Fibroblast of lung (primary cell): ENCODE data around the gene SLC30A7.

Experiments used
- EZH2 ChIP-seq: IDR thresholded peaks from 2 replicates; pipeline ENCODE4 v1.5.1; 2012; ENCODE audit warnings: low read length, control low read depth, mild to moderate bottlenecking; ENCODE audit errors: missing control alignments
- TF ChIP-seq, protein P1 (sequence below), 2 donors: IDR thresholded peaks in 1 of 2; conservative IDR thresholded peaks in 1 of 2; 1 replicate in 1 of 2; 2 replicates in 1 of 2; pipeline ENCODE4 v1.5.1; 2011 to 2012; ENCODE audit warnings: low read length in 2 of 2, control low read depth in 1 of 2, inconsistent platforms in 1 of 2, low read depth in 1 of 2, mild to moderate bottlenecking in 1 of 2

- TF ChIP-seq, protein P1, sequence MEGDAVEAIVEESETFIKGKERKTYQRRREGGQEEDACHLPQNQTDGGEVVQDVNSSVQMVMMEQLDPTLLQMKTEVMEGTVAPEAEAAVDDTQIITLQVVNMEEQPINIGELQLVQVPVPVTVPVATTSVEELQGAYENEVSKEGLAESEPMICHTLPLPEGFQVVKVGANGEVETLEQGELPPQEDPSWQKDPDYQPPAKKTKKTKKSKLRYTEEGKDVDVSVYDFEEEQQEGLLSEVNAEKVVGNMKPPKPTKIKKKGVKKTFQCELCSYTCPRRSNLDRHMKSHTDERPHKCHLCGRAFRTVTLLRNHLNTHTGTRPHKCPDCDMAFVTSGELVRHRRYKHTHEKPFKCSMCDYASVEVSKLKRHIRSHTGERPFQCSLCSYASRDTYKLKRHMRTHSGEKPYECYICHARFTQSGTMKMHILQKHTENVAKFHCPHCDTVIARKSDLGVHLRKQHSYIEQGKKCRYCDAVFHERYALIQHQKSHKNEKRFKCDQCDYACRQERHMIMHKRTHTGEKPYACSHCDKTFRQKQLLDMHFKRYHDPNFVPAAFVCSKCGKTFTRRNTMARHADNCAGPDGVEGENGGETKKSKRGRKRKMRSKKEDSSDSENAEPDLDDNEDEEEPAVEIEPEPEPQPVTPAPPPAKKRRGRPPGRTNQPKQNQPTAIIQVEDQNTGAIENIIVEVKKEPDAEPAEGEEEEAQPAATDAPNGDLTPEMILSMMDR (conservative IDR thresholded peaks at IDR 0.05 in 1 of 2, IDR thresholded peaks at IDR 0.05 in 1 of 2; ENCODE audit: low read depth in 1 of 2, low read length in 2 of 2) = no peak
- no peak for TF ChIP-seq EZH2
Measured at GRCh38 chr1:100879422-100879821, 16.5 kb upstream of the SLC30A7 start.
